Stimulated activated memory B cell treated with anti-CD40 and anti-IgM and Interleukin-4, amounts not matched to agents 10 μg/mL and 1 μg/mL and 100 μg/mL, for 72 hours (primary cell): ENCODE results near the gene TM7SF2.

Experiments
- ATAC-seq: fragments of 150-1000 bp; cut with Tn5 transposase; 2 replicates; pipeline ENCODE4 v1.10.0; 2021
- H3K27ac Mint-ChIP-seq: one replicate; pipeline ENCODE4 v1.8.0; 2022; ENCODE audit warnings: mild to moderate bottlenecking, mixed read lengths
- H3K27me3 Mint-ChIP-seq: one replicate; pipeline ENCODE4 v1.8.0; 2022; ENCODE audit warnings: mixed read lengths
- H3K36me3 Mint-ChIP-seq: one replicate; pipeline ENCODE4 v1.8.0; 2022; ENCODE audit warnings: mixed read lengths
- H3K4me1 Mint-ChIP-seq: one replicate; pipeline ENCODE4 v1.8.0; 2022; ENCODE audit warnings: mixed read lengths
- H3K4me3 Mint-ChIP-seq: one replicate; pipeline ENCODE4 v1.8.0; 2022; ENCODE audit warnings: mild to moderate bottlenecking, moderate library complexity, mixed read lengths
- H3K9me3 Mint-ChIP-seq: one replicate; pipeline ENCODE4 v1.8.0; 2022; ENCODE audit warnings: mixed read lengths

Gene TM7SF2

GRCh38 chr11:65111744-65112545, at the start of gene TM7SF2:
Gene TM7SF2 (plus strand): TSS chr11:65111872. CDS start chr11:65112016, 144 bp downstream.
- H3K4me3 Mint-ChIP-seq = peak within 1 kb of the TSS; percentile 97
- H3K27me3 Mint-ChIP-seq = no peaks in the 10 kb centered on the region
- peaks cover 54% of the 10 kb centered on the region for H3K4me1 Mint-ChIP-seq
- H3K36me3 Mint-ChIP-seq = peaks cover under 1% of the 10 kb centered on the region
- H3K27ac Mint-ChIP-seq = peak within 1 kb of the TSS; percentile 90
- ATAC-seq = peak; percentile 90
- no peaks in the 10 kb centered on the region for H3K9me3 Mint-ChIP-seq

- H3K4me1 Mint-ChIP-seq = peaks cover 9% of the 10 kb centered on the region
- H3K4me3 Mint-ChIP-seq = no peak overlapping the region
- peaks cover 8% of the 10 kb centered on the region for H3K27me3 Mint-ChIP-seq
- H3K27ac Mint-ChIP-seq = no peak overlapping the region
- no peak for ATAC-seq
- no peaks in the 10 kb centered on the region for H3K36me3 Mint-ChIP-seq
- H3K9me3 Mint-ChIP-seq = no peaks in the 10 kb centered on the region
These were observed 48.1 kb upstream of the TM7SF2 start for GRCh38 chr11:65063532-65063931.

- H3K4me1 Mint-ChIP-seq = peaks cover 9% of the 10 kb centered on the region
- no peaks in the 10 kb centered on the region for H3K9me3 Mint-ChIP-seq
- no peak overlapping the region for H3K27ac Mint-ChIP-seq
- no peak overlapping the region for H3K4me3 Mint-ChIP-seq
- H3K36me3 Mint-ChIP-seq = no peaks in the 10 kb centered on the region
- H3K27me3 Mint-ChIP-seq = peaks cover 8% of the 10 kb centered on the region
- no peak for ATAC-seq
These were observed 46.8 kb upstream of the TM7SF2 start for GRCh38 chr11:65064847-65065240.

- Mint-ChIP-seq H3K27ac (no peak overlapping the region), H3K4me1 (peaks cover 9% of the 10 kb centered on the region), H3K4me3 (no peak overlapping the region), H3K36me3 (no peaks in the 10 kb centered on the region), H3K27me3 (peaks cover 5% of the 10 kb centered on the region), H3K9me3 (no peaks in the 10 kb centered on the region)
- ATAC-seq = no peak
These were observed 45.8 kb upstream of the TM7SF2 start for GRCh38 chr11:65065851-65066250.

GRCh38 chr11:65066315-65066714, 45.4 kb upstream of the TM7SF2 start:
- Mint-ChIP-seq H3K36me3 (no peaks in the 10 kb centered on the region), H3K4me1 (peaks cover 9% of the 10 kb centered on the region), H3K27ac (no peak overlapping the region), H3K4me3 (no peak overlapping the region), H3K9me3 (no peaks in the 10 kb centered on the region), H3K27me3 (peaks cover under 1% of the 10 kb centered on the region)
- no peak for ATAC-seq

GRCh38 chr11:65066805-65067291, 44.8 kb upstream of the TM7SF2 start:
- H3K4me3 Mint-ChIP-seq = no peak overlapping the region
- no peak for ATAC-seq
- no peaks in the 10 kb centered on the region for H3K36me3 Mint-ChIP-seq

GRCh38 chr11:65067446-65067845, 44.2 kb upstream of the TM7SF2 start:
- Mint-ChIP-seq H3K9me3 (no peaks in the 10 kb centered on the region), H3K36me3 (no peaks in the 10 kb centered on the region), H3K27me3 (no peaks in the 10 kb centered on the region), H3K4me1 (peaks cover 9% of the 10 kb centered on the region), H3K27ac (no peak overlapping the region), H3K4me3 (no peak overlapping the region)
- no peak for ATAC-seq

More at GRCh38 chr11:65066805-65067291, 44.8 kb upstream of the TM7SF2 start:
- H3K9me3 Mint-ChIP-seq = no peaks in the 10 kb centered on the region
- H3K27ac Mint-ChIP-seq = no peak overlapping the region
- no peaks in the 10 kb centered on the region for H3K27me3 Mint-ChIP-seq
- H3K4me1 Mint-ChIP-seq = peaks cover 9% of the 10 kb centered on the region

- Mint-ChIP-seq H3K4me1 (peaks cover 6% of the 10 kb centered on the region), H3K36me3 (no peaks in the 10 kb centered on the region)
These were observed 42.5 kb upstream of the TM7SF2 start for GRCh38 chr11:65069217-65069616.

GRCh38 chr11:65071907-65072630, 39.6 kb upstream of the TM7SF2 start:
- Mint-ChIP-seq H3K4me3 (no peak overlapping the region), H3K36me3 (no peaks in the 10 kb centered on the region), H3K27ac (peak overlapping the region; percentile 76), H3K9me3 (no peaks in the 10 kb centered on the region), H3K27me3 (no peaks in the 10 kb centered on the region), H3K4me1 (peaks cover 6% of the 10 kb centered on the region)
- peak; percentile 14 for ATAC-seq

More at GRCh38 chr11:65069217-65069616, 42.5 kb upstream of the TM7SF2 start:
- Mint-ChIP-seq H3K27me3 (no peaks in the 10 kb centered on the region), H3K27ac (no peak overlapping the region), H3K9me3 (no peaks in the 10 kb centered on the region), H3K4me3 (no peak overlapping the region)
- no peak for ATAC-seq

GRCh38 chr11:65072631-65072966, 39.1 kb upstream of the TM7SF2 start:
- no peak overlapping the region for H3K4me3 Mint-ChIP-seq

GRCh38 chr11:65077451-65077850, 34.2 kb upstream of the TM7SF2 start:
- peaks cover 27% of the 10 kb centered on the region for H3K4me1 Mint-ChIP-seq
- H3K4me3 Mint-ChIP-seq = no peak overlapping the region
- no peaks in the 10 kb centered on the region for H3K9me3 Mint-ChIP-seq
- peak overlapping the region; percentile 69 for H3K27ac Mint-ChIP-seq
- no peaks in the 10 kb centered on the region for H3K27me3 Mint-ChIP-seq
- ATAC-seq = no peak
- no peaks in the 10 kb centered on the region for H3K36me3 Mint-ChIP-seq

More at GRCh38 chr11:65072631-65072966, 39.1 kb upstream of the TM7SF2 start:
- Mint-ChIP-seq H3K9me3 (no peaks in the 10 kb centered on the region), H3K27ac (peak overlapping the region; percentile 76), H3K4me1 (peaks cover 8% of the 10 kb centered on the region), H3K36me3 (no peaks in the 10 kb centered on the region), H3K27me3 (no peaks in the 10 kb centered on the region)
- no peak for ATAC-seq

GRCh38 chr11:65078151-65078550, 33.5 kb upstream of the TM7SF2 start:
- H3K27ac Mint-ChIP-seq = peak overlapping the region; percentile 69
- peaks cover 30% of the 10 kb centered on the region for H3K4me1 Mint-ChIP-seq
- H3K27me3 Mint-ChIP-seq = no peaks in the 10 kb centered on the region
- H3K4me3 Mint-ChIP-seq = no peak overlapping the region
- H3K9me3 Mint-ChIP-seq = no peaks in the 10 kb centered on the region
- H3K36me3 Mint-ChIP-seq = no peaks in the 10 kb centered on the region
- ATAC-seq = peak; percentile 79

- H3K4me3 Mint-ChIP-seq = peak overlapping the region; percentile 2
- H3K36me3 Mint-ChIP-seq = no peaks in the 10 kb centered on the region
- no peak for ATAC-seq
- peaks cover 38% of the 10 kb centered on the region for H3K4me1 Mint-ChIP-seq
- no peaks in the 10 kb centered on the region for H3K27me3 Mint-ChIP-seq
- no peaks in the 10 kb centered on the region for H3K9me3 Mint-ChIP-seq
- peak overlapping the region; percentile 69 for H3K27ac Mint-ChIP-seq
These were observed 32.8 kb upstream of the TM7SF2 start for GRCh38 chr11:65078786-65079342.

- ATAC-seq = no peak
- Mint-ChIP-seq H3K4me3 (peak overlapping the region; percentile 97), H3K27me3 (no peaks in the 10 kb centered on the region), H3K36me3 (peaks cover 19% of the 10 kb centered on the region), H3K9me3 (no peaks in the 10 kb centered on the region), H3K27ac (peak overlapping the region; percentile 96), H3K4me1 (peaks cover 50% of the 10 kb centered on the region)
These were observed 28.4 kb upstream of the TM7SF2 start for GRCh38 chr11:65083134-65083833.
